Transverse colon (tissue), 4 donors: ENCODE data around the gene TBL1XR1.

Experiments used
- POLR2AphosphoS5 ChIP-seq, 3 donors: sonication (generic); formaldehyde crosslinking; IDR thresholded peaks; one replicate each; pipeline ENCODE4 v1.6.1; 2016; ENCODE audit warnings: antibody characterized with exemption in 3 of 3
- TF ChIP-seq, protein P1 (sequence below), 5 experiments: fragments of 200-600 bp in 3 of 5; fragments of 450-650 bp in 2 of 5; sonication (generic) in 3 of 5; IDR thresholded peaks; 1 replicate in 2 of 5; 2 replicates in 3 of 5; pipeline ENCODE4 v1.5.1; 2016 to 2017; ENCODE audit warnings: antibody characterized with exemption in 5 of 5, inconsistent platforms in 3 of 5, mild to moderate bottlenecking in 2 of 5, moderate library complexity in 1 of 5

DNA sequence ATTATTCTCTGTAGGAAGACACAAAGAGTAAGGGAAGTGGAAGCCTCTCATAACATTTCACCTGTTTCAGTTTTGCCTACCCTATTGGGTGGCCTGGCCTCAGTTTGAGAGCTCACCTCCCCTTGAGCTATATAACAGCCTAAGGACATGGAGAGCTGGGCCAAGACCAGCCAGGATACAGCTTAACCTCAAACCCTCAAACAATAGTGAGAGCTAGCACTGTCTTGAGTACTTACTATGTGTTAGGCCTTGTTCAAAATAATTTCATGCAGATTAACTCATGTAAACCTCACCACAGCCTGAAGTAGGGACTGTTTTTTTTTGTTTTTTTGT lies 15.0 kb upstream of the TBL1XR1 start:
- TF ChIP-seq, protein P1, sequence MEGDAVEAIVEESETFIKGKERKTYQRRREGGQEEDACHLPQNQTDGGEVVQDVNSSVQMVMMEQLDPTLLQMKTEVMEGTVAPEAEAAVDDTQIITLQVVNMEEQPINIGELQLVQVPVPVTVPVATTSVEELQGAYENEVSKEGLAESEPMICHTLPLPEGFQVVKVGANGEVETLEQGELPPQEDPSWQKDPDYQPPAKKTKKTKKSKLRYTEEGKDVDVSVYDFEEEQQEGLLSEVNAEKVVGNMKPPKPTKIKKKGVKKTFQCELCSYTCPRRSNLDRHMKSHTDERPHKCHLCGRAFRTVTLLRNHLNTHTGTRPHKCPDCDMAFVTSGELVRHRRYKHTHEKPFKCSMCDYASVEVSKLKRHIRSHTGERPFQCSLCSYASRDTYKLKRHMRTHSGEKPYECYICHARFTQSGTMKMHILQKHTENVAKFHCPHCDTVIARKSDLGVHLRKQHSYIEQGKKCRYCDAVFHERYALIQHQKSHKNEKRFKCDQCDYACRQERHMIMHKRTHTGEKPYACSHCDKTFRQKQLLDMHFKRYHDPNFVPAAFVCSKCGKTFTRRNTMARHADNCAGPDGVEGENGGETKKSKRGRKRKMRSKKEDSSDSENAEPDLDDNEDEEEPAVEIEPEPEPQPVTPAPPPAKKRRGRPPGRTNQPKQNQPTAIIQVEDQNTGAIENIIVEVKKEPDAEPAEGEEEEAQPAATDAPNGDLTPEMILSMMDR (IDR thresholded peaks at IDR 0.05): no peak
- no peak for TF ChIP-seq POLR2AphosphoS5 (IDR thresholded peaks at IDR 0.05)
